ENCODE data around the gene TMEM63C.

DNA sequence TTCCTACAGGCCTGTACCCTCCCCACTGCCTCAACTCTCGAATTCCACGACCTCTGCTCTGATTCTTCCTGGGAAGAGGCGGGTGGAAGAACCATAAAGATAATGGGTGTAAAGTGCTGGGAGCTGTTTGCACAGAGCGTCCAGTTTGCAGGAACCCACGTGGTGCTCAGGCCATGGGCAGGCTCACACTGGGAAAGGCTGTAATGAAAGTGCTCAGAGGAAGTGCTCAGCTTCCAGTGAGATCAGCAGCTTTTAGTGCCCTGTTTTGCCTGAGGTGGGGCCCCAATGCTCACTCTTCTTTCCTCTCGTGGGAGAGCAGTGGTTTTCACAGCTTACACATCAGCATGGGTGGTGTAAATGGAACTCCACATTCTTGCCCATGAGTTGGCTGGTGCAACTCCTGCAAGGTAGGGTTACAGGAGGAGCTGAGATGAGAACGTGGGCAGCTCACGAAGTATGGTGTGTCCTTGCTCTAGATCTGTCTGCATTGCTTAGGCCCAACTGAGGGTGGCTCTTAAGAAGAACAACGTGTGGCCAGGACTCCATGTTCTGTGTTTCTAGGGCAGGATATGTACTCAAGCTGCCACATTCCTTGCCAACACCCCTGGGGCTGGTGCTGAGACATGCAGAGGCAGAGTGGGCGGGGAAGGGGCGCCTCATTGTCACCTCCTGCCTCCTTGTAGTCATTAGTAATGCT, 2.9 kb downstream of the TMEM63C start:
- TF ChIP-seq POLR2A (IDR thresholded peaks at IDR 0.05; ENCODE audit: low read length), result no peak
- TF ChIP-seq GATA1 (IDR thresholded peaks at IDR 0.05; ENCODE audit: low read depth, low read length), result no peak
